ENCODE results near the gene UBE2O.
A peak's percentile ranks its signal among the peaks of the same experiment; 100 is the strongest.

UBE2O gene

DNA sequence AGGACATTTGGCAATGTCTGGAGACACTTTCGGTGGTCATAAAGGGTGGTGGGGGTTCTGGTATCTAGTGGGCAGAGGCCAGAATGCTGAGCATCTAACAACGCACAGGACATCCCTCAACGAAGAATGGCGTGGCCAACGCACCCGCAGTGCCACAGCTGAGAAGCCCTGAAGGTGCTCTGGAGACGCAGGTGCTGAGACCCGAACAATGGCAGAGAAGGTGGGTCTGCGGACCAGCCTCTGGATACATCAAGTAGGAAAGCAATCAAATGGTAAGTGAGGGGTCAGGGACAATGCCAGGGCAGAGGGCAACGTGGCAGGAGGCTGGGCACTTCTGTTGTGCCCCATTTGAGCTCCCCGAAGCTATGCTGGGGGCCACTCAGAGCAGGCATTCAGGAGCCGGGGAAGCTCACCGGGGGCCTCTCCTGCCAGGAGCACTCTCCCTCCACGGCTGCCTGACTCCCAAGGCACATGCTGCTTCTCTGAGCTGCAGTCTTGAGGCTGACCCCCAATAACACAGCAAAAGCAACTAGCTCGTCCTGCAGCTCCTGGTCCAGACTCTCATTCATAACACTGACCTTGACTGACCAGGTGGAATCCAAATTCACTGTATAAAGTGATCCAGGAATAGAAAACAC is 42.5 kb downstream of the UBE2O start:
- DNase-seq: no peak

DNA sequence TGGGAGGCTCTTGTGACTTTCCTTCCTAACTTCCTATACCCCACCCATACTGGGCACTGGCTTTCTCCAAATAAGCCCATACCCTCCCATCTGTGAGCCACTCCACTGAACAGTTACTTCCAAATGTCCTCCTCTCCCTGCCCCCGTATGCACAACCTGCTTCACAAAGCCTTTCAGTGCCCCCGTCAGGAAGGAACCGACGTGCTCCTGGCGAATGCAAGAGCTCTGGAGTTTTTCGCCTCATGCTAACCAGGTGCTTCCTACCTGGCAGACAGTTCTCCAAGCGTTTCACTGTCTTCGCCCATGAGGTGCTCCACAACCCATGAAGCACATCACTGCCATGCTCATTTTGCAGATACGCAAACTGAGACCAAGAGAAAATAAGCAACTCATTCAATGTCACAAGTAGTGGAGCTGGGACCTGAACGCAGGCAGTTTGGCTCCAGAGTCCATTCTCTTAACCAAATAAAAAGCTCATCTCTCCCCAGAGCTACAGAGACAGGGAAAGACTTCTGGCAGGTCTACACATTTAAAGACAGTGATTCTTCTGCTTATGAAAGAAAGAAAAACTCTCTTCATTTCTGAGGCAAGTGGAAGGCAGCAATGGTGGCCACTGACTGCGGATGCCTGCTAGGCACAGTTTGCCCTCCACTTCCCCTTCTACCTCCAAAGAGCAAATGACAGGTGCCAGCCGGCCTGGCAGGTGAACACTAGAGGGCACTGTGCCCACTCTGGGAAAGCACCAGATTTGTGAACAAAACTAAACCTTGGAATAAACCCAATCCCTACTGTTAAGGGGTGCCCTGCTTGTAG is 44.7 kb downstream of the UBE2O start:
- peak; percentile 50 for DNase-seq

DNA sequence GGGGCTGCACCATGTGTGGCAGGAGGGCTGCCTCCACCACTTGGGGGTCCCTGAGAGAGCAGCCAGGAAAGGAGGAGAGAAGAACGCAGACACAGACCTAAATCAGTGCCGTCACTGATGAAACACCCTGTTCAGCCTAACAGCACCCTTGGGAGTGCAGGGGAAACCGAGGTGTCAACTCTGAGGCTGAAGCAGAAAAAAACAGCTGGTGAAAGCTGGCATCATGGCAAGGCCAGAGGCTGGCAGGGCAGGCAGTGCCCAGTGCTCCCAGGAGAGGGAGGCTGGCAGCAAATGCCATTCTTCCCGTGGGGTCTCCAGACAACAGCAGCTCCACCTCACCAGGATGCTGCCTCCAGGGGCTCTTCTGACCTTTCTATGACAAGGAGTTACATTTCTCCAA is 45.4 kb downstream of the UBE2O start:
- DNase-seq: no peak

DNA sequence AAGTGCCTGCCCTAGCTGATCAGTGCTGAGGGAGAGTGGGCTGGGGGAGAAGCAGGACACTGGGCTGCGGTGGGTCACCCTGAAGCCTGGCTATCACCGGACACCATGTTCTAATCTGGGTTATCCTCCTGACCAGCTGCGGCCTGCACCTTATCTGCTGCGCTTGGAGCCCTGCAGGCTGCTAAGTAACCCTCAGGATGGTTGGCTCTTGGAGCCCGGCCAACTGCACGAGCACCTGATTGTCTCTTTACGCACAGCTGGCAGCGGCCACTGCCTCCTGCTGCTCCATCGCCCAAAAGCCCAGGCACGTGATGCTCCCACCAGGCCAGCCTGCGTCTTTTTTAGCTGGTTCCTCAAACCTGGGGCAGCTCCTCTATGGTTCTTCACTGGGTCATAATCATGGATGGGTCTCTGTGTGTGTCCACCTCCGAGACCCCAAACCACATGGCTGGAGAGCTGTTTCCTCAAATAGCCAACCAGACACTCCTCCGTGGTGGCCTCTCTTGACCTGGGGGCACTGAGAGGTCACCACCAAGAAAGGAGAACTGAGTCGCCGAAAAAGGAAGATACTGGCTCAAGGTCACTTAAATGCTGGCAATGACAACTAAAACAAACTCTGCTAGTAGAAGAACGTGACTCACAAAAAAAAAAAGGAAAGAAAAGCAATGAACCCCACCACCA is 46.8 kb downstream of the UBE2O start:
- no peak for DNase-seq

DNA sequence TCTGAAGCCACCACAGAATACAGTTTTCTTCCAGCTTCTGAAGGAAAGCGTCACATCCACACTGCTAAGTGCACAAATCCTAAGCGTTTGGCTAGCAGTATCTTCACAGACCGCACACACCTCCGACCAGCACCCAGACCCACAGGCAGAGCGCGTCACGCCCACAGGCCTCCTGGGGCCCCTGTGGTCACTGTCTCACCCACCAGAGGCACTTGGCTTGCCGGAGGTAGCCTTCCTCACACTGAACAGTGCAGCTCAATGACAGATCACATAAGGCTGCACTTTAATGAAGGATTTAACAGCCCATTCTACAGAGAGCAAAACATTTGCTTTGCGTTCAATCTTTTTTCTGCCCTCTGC is 47.4 kb downstream of the UBE2O start:
- no peak for DNase-seq

DNA sequence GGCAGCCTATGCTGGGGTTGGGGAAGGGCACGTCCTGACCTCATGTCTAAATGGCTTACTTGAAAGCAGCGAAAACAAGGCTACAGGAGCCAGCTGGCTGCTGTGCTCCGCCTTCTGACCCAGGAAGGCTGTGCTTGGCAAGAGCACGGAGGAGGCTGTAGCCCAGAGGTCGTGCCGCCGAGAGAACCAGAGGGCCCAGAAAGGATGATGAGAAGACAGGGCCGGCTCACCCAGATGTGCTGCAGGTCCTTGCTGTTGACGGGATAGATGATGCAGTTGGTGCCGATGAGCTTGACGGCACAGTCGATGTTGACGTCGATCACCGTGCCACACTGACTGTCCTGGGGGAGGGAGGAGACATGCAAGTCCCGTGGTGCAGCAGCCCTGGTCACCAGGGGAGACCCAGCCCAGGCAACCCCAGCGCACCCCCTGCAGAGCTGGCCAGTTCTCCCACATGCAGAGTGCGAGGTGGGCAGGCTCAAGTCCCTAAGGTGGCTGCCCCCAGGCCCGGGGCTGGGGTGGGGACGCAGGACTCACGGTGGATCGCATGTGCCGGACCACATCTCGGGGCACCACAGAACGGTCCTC is 47.9 kb downstream of the UBE2O start:
- DNase-seq: no peak

DNA sequence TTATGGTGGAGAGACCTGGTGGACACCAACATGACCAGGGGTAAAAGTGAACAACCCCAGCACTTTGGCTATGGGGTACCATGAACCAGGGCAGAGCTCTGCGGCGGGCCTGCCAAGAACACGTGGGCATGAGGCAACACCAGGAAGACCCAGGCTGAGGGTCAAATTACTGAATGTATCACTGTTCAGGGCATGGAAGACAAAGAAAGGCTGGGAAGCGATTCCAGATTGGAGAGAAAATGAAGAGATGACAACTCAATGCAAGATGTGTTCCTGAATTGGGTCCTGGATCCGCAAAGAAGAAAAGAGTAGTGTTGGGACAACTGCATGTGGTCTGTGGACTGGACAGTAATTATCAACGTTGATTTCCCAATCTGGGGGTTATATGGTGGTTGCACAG is 48.7 kb downstream of the UBE2O start:
- no peak for DNase-seq

DNA sequence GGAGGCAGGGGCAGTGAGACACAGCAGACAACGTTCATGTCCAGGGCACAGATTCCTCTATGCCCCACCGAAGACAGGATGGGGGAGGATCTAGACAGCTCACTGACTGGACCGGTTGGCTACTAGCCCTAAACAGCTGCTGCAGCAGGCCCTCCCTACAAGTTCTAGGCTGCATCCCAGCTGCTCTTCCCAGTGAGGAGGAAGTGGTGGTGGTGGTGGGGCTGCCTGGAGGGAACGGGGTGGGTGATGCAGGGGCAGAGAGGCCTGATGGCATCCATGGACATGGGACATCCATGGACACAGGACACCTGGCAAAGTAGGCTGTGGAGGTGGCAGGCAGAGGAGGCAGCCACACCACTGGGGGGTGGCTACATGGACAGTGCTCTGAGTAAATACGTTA is 50.2 kb downstream of the UBE2O start:
- DNase-seq: no peak

DNA sequence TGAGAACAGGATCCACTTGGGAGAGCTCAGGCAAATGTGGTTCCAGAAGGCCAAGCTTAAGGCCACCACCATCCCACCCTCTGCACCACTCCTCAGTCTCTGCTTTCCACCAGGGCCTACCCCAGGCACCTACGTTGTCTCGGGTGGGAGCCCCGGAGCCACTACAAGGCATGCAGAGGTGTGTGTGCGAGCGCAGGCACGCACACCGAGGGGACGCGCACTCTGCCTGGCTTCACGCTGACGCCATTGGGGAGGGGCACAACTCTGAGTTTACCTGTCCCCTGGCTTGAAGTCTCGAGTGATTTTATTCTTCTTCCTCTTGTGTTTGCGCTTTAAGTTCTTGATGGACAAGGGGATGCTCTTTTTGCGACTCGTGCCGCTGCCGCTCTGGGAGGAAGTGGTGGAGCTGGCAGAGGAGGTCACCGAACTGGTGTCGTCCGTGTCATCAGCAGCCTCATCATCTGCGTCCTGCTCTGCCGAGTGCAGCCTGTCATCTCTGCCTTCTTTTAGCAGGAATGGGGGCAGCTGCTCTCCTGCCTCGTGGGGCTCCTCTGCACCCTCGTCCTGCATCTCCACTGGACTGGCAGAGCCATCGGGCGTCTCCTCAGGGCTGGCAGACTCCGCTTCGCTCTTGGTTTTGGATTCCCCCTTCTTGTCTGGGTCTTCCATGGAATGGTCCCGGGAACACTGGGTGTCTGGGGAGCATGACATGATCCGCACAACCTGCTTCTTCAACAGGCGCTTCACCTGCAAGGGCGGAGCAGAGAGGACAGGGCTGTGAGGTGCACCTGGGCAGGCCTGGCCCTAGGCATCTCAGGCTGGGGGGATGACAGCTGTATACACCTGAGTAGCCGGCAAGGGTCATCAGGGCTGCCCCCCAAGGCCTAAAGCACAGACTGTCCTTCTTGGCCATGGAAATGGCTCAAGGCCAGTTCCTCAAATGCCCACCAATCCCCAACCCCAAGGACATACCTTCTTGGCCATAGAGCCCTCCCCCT is 53.5 kb downstream of the UBE2O start:
- no peak for DNase-seq

DNA sequence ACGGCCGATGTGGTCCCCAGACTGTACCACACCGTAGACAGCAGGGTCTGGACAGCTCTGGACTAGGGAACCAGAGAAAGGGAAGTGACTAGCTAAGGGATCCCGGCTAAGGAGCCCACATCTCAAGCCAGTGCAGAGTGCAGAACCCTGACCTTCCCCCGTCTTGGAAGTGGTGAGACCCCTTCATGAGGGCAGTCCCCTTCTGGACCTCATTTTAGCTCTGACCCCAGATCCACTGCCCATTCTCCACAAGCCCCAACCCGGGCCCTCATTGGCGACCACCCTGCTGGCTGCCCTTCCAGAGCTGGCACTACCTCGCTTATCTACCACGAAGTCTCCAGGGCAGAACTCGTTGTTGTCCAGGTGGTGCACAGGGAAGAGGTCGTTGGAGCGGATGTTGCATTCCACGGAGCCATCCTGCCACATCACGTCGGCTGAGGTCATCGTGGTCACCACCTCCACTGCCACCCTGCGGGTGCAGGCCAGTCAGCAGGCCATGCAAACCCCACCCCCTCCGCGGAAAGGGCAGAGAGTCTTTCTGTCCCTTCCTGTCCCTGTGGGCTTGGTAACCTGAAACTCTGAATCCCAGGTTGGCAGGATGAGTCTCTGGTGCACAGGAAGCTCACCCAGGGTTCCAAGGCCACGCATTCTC is 54.3 kb downstream of the UBE2O start:
- DNase-seq: no peak

DNA sequence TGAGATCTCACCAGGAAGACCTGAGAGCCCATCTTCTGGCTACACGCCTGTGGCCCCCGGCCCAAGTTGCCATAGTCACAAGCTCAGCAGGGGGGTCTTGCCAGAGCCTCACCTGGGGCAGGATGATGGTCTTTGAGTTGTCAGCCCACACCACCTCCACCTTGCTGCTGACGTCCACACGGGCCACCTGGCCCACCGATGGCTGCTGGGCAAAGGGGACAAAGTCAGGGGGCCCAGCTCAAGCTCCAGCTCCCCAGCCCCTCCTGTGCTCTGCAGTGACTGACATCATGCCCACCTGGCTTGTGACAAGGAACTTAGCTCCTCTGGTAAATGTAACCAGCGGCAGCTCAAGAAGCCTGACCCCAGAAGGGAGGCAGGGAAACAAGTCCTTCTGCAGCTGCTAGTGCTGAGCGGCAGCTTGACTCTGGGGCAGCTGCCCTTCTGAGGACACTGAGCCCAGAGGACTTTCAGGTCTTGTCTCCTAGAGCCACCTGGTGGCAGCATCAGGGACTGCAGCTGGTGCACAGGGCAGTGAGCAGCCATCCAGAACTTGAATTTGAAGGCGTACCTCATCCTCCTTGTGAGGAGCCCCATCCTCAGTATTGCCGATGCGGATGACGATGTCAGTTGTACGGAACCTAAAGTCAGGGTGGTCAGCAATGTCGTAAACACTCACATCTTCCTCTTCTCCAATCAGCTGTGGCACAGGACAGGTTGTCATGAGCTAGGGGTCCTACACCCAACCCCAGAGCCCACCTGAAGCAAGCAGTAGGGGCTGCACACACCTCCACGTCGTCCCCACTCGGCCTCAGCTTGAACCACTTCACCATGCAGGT is 55.0 kb downstream of the UBE2O start:
- peak; percentile 84 for DNase-seq

DNA sequence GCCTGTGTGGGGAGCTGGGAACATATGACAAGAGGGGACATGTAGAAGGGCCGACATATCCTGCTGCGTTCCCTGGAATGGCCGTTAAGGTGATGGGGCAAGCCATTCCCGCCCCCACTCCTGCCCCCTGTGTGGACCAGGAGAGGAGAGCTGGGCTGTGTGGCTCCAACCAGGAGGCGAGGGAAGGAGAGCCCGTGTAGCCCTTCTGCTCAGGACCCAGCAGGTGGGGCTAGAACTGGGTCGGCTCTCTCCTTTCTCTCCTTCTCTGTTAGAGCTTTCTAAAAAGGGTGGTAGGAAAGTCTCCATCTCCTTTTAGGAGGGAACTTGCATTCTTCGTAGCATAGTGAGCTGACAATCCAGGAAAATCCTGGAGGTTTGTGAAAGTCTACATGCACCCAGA is 55.8 kb downstream of the UBE2O start:
- DNase-seq: no peak

DNA sequence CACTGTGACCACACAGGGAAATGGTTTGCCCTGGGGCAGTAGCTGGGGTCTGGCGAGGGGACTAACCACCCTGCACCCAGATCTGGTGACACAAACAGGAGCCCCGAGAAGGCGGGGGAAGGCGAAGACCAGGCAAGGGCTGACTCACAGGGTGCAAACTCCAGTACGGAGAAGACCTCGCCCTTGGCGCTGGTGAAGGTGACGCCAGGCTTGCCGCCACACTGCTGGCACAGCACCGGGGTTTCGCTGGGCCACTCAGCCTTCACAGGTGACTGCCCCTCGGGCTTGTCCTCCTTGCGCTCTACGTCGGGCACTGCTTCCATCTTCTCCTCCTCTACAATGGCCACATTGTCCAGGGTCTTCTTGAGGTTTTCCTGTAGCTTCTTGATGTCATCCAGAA is 57.0 kb downstream of the UBE2O start:
- no peak for DNase-seq

DNA sequence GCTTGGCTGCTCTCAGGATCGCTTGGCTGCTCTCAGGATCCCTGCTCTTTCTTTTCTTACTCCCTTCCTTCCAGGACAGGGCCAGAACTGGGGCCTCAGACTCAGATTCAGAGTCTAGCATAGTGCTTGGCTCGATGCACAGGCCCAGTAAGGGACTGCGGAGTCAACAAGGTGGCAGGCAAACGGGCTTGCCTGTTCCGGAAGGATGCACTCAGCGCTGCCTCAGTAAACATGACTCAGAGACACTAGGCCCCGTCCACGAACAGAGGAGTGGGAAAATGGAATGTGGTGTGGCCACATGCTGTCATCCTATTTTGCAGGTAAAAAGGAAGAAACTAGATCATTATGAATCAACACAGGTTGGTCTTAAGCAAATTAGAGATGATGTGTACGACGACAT is 58.8 kb downstream of the UBE2O start:
- no peak for DNase-seq

DNA sequence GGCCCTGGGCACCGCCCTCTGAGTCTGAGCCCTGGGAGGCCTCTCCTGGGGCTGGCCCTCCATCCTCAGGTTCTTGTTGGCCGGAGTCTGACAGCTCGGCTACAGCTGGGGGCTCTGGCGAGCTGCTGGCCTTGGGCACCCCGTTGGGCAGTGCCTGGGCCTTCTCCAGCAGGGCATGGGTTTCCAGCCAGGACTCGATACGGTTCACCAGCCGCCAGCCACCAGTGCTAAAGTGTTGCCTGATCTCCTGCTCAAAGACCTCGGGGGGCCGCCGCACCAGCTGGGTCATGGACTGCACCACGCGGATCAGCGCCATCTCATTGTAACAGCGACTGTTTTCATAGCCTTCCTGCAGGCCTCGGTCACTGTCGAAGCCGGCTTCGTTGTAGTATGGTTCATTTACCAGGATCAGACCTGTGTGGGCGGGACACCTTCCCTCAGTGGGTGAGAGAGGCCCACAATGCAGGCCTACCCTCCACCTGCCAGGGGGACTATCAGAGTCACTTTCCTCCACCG is 61.7 kb downstream of the UBE2O start:
- no peak for DNase-seq

DNA sequence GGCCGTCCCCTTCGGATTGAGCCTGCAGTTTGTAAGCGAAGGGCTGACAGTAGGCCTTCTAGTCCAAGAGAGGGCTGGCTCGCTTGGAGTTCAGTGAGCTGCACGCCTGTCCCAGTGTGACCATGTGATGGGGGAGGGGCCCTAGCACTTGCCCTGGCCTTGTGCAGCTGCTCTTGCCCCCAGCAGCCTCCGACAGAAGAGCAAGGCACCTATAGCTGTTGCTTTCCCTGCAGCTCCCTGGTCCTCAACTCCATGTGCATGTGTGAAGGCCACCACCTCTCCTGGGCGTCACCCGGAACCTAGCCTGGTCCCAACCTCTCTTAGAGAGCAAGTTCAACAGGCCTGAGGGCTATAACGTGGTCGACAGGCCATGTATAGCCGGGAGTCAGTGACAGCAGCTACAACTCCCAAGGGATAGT is 62.9 kb downstream of the UBE2O start:
- no peak for DNase-seq

DNA sequence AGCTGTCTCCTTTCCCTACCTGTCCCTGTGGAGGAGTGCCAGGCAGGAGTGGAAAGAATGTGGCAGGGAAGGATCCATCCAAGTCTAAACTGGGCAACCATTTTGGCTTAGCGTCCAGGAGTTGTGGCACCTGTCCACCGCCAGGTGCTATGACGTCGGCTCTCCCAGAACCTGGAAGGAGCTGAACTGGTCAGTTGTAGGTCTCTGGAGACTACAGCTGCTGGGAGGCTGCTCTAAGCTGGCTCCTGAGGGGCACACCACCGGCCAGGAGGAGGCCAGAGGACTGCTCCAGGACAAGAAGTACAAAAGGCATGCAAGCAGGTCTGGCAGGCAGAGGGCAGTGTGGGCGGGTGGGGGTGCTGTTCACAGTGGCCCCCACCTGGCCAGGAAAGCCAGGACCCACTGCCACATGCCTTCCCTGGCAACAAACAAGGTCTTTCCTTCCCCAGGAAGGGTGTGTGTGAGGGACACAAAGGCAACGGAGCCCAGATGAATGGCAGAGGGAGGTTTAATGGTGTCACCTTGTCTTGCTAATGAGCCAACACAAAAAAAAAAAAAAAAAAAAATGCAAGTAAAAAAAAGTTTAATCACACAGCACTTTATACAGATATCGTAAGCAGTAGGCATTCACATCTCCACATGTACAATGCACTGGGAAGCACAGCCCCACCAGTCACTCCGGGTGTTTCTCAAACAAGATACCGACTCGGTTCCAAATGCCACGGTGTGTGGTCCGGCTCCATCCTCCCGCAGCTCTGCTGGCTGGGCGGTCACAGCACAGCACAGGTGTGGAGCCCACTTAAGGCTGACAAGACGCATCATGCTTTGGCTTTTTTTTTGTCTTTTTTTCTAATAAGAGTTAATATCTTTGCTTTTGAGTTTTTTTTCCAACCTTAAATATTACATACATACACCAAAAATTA is 63.7 kb downstream of the UBE2O start:
- no peak for DNase-seq

DNA sequence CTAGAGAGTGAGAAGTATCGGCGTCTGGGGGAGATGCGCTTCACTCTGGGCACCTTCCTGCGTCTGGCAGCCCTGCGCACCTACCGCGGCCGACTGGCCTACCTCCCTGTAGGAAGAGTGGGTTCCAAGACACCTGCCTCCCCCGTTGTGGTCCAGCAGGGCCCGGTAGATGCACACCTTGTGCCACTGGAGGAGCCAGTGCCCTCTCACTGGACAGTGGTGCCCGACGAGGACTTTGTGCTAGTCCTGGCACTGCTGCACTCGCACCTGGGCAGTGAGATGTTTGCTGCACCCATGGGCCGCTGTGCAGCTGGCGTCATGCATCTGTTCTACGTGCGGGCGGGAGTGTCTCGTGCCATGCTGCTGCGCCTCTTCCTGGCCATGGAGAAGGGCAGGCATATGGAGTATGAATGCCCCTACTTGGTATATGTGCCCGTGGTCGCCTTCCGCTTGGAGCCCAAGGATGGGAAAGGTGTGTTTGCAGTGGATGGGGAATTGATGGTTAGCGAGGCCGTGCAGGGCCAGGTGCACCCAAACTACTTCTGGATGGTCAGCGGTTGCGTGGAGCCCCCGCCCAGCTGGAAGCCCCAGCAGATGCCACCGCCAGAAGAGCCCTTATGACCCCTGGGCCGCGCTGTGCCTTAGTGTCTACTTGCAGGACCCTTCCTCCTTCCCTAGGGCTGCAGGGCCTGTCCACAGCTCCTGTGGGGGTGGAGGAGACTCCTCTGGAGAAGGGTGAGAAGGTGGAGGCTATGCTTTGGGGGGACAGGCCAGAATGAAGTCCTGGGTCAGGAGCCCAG is 65.8 kb downstream of the UBE2O start:
- DNase-seq: no peak

All from EL (cell line).